Common myeloid progenitor, CD34-positive (primary cell): ENCODE results near the gene DNAL1.

Experiments
- CTCF ChIA-PET: fragments of 350-600 bp; sonication (Branson Sonifier 250); formaldehyde crosslinking; loops from one replicate; lab custom pipeline; 2021; ENCODE audit warnings: antibody characterized with exemption; lab: Charles Lee
- POLR2A ChIA-PET: fragments of 350-600 bp; sonication (Branson Sonifier 250); formaldehyde crosslinking; loops from one replicate; lab custom pipeline; 2021; ENCODE audit warnings: antibody characterized with exemption; lab: Charles Lee
- DNase-seq, 3 donors: peaks; one replicate each; pipeline versions ENCODE4 v3.0.0 to v3.0.0-alpha.2; 2013
- H3K27ac ChIP-seq, 2 experiments: 1 replicate in 1 of 2; 2 replicates in 1 of 2; pipeline ENCODE4 v1.7.0; 2013; ENCODE audit warnings: inconsistent platforms in 2 of 2, low read length in 2 of 2, mild to moderate bottlenecking in 2 of 2, low read depth in 1 of 2, moderate library complexity in 1 of 2; ENCODE audit not compliant: severe bottlenecking in 2 of 2, insufficient read depth in 1 of 2, poor library complexity in 1 of 2
- H3K27me3 ChIP-seq, 5 experiments: replicated peaks in 2 of 5; 1 replicate in 3 of 5; 2 replicates in 2 of 5; pipeline versions ENCODE4 v1.6.1 to v1.7.0; 2013; ENCODE audit warnings: low read length in 4 of 5, mild to moderate bottlenecking in 2 of 5, moderate library complexity in 2 of 5, inconsistent platforms in 1 of 5; ENCODE audit not compliant: insufficient read depth in 5 of 5, control insufficient read depth in 4 of 5
- H3K36me3 ChIP-seq, 4 experiments: 1 replicate in 2 of 4; 2 replicates in 2 of 4; pipeline versions ENCODE4 v1.6.1 to v1.7.0; 2013; ENCODE audit warnings: low read length in 3 of 4, control low read depth in 1 of 4, mild to moderate bottlenecking in 1 of 4; ENCODE audit not compliant: control insufficient read depth in 4 of 4, insufficient read depth in 4 of 4
- H3K4me1 ChIP-seq, 4 experiments: 1 replicate in 3 of 4; 2 replicates in 1 of 4; pipeline versions ENCODE4 v1.6.1 to v1.7.1; 2013; ENCODE audit warnings: low read length in 3 of 4, mild to moderate bottlenecking in 3 of 4, control low read depth in 1 of 4, inconsistent platforms in 1 of 4, moderate library complexity in 1 of 4; ENCODE audit not compliant: control insufficient read depth in 4 of 4, insufficient read depth in 4 of 4; ENCODE audit errors: control extremely low read depth in 1 of 4
- H3K4me3 ChIP-seq, 7 experiments: 1 replicate in 4 of 7; 2 replicates in 3 of 7; pipeline versions ENCODE4 v1.5.1 to v1.7.0; 2013; ENCODE audit warnings: mild to moderate bottlenecking in 7 of 7, low read length in 6 of 7, moderate library complexity in 6 of 7, inconsistent platforms in 2 of 7, low read depth in 2 of 7, control low read depth in 1 of 7; ENCODE audit not compliant: insufficient read depth in 4 of 7, control insufficient read depth in 1 of 7; ENCODE audit errors: extremely low read depth in 1 of 7
- H3K9me3 ChIP-seq, 5 experiments: 1 replicate in 4 of 5; 2 replicates in 1 of 5; pipeline versions ENCODE4 v1.6.1 to v1.7.1; 2013; ENCODE audit warnings: low read length in 4 of 5, mild to moderate bottlenecking in 2 of 5, inconsistent platforms in 1 of 5, low read depth in 1 of 5, moderate library complexity in 1 of 5; ENCODE audit not compliant: control insufficient read depth in 4 of 5, insufficient read depth in 2 of 5; ENCODE audit errors: control extremely low read depth in 1 of 5
- WGBS: methylation state at CpG from one replicate; pipeline ENCODE4 v1.1.5; 2013; ENCODE audit not compliant: insufficient coverage; 5-methylcytosine and 5-hydroxymethylcytosine counted together

Gene DNAL1

DNA sequence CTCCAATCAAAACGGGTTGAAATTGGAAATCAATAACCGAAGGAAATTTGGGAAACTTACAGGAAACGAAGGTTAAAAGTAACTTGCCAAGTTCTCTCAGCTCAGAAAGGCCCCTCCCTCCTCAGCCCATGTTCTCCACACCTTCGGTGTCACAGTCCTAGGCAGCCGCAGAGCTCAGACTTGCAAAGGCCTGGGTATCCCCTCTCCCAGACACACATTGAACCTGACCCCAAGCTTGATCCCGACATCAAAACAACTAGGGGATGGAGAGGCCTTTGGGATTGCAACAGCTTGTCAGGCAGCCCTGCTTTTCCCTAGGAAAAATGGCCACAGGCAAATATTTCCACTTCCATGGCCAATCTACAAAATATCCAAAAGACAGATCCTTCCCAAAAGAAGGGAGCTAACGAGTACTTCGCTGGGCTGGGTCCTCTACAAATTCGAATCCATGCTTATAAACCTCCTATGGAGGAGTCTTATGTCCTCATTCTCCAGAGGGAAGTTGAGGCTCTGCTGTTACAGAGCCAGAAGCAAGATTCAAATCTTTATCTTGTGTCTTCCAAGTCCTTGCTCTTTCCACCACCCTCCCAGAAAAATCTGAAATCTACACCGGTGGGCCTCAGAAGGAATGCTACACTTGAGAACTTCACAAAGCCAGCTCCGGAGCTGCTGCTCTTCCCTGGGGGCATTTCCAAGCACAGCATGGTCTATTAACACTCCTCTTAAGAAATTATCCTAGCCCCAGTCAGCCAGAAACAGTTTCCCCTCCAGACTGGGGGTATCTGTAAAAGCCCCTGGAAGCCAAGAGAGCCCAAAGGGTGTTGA, 105.1 kb downstream of the DNAL1 start:
- H3K36me3 ChIP-seq = peaks cover 0 to 48% (median 1%) of the 10 kb centered on the region in 4 experiments
- no peak for DNase-seq
- peaks cover 31 to 99% (median 95%) of the 10 kb centered on the region in 4 experiments for H3K4me1 ChIP-seq
- WGBS = 80% methylated on average over 4 of the region's 11 CpGs
- POLR2A ChIA-PET = interaction anchor here (1.0 kb wide), 1 partner anchor 8 kb away, joined by 3 read pairs; no protein-coding TSS in a partner anchor
- no peaks in the 10 kb centered on the region for H3K9me3 ChIP-seq
- H3K4me3 ChIP-seq = peak overlapping the region in 1 of 7 experiments; percentile 22
- no peaks in the 10 kb centered on the region for H3K27me3 ChIP-seq
- CTCF ChIA-PET = interaction anchor here (0.5 to 14.6 kb wide), 6 partner anchors 7 to 107 kb away, joined by 3 to 228 read pairs (median 9); a partner anchor contains a TSS
- peak overlapping the region; percentile 9 to 99 for H3K27ac ChIP-seq

DNA sequence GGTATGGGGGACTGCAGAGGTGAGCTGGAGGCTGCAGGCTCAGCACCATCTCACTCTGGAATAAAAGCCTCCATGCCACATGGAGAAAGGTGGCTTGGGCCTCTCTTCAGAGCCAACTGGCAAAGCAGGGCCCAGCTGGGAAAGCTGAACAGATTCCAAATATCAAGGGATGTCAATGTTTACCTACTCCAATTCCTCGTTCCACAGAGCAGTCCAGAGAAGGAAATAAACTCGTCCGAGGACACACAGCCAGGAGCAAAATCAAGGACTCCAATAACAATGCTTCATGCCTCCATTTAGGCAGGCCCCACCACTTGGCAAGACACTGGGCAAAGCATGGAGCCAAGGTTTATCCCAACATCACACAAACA, 105.7 kb downstream of the DNAL1 start:
- Histone ChIP-seq H3K9me3 (no peaks in the 10 kb centered on the region), H3K27me3 (no peaks in the 10 kb centered on the region), H3K36me3 (peaks cover 0 to 45% (median under 1%) of the 10 kb centered on the region in 4 experiments), H3K4me1 (peaks cover 33 to 99% (median 95%) of the 10 kb centered on the region in 4 experiments), H3K4me3 (peak overlapping the region in 1 of 7 experiments; percentile 7), H3K27ac (peak overlapping the region; percentile 9 to 99)
- ChIA-PET POLR2A (interaction anchor here (1.0 kb wide), 2 partner anchors 9 kb away, joined by 3 read pairs; no protein-coding TSS in a partner anchor), CTCF (interaction anchor here (1.2 to 14.6 kb wide), 3 partner anchors 8 to 27 kb away, joined by 4 to 228 read pairs (median 225); no protein-coding TSS in a partner anchor)
- DNase-seq = no peak
- WGBS = 94% methylated on average over 3 of the region's 3 CpGs

DNA sequence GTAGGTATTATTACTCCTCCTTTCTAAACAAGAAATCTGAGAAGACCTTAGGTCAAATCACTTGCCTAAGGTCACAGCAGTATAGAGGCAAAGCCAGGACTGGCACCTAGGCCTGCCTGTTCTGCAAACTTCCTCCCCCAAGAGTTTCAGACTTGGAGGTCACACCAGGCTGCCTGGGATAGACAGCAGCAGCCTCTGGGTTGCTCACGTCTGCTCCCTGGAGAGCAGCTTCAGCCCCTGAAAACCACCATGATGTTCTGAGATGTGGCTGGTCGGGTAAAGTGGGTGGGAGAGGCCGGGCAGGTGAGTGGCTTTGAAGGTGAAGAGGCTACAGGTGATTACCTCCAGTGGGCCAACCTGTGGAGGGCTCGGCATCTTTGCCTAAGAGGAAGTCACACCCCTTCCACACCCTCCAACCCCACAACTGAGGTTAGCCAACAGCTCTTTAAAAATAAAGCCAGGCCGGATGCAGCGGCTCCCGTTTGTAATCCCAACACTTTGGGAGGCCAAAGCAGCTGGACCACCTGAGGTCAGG, 106.4 kb downstream of the DNAL1 start:
- peaks cover 0 to 45% (median 2%) of the 10 kb centered on the region in 4 experiments for H3K36me3 ChIP-seq
- ChIA-PET CTCF (interaction anchor here (1.2 to 11.3 kb wide), 5 partner anchors 9 to 24 kb away, joined by 3 to 225 read pairs (median 25); a partner anchor contains a TSS), POLR2A (interaction anchor here (0.7 to 1.0 kb wide), 2 partner anchors 8 to 10 kb away, joined by 3 read pairs; no protein-coding TSS in a partner anchor)
- no peaks in the 10 kb centered on the region for H3K27me3 ChIP-seq
- peak in 1 of 3 donors; percentile 46 for DNase-seq
- peak overlapping the region in 3 of 7 experiments; percentile 7 to 56 (median 35) for H3K4me3 ChIP-seq
- 5% methylated on average over 4 of the region's 7 CpGs for WGBS
- peaks cover 32 to 99% (median 95%) of the 10 kb centered on the region in 4 experiments for H3K4me1 ChIP-seq
- no peaks in the 10 kb centered on the region for H3K9me3 ChIP-seq
- peak overlapping the region; percentile 95 to 99 for H3K27ac ChIP-seq

DNA sequence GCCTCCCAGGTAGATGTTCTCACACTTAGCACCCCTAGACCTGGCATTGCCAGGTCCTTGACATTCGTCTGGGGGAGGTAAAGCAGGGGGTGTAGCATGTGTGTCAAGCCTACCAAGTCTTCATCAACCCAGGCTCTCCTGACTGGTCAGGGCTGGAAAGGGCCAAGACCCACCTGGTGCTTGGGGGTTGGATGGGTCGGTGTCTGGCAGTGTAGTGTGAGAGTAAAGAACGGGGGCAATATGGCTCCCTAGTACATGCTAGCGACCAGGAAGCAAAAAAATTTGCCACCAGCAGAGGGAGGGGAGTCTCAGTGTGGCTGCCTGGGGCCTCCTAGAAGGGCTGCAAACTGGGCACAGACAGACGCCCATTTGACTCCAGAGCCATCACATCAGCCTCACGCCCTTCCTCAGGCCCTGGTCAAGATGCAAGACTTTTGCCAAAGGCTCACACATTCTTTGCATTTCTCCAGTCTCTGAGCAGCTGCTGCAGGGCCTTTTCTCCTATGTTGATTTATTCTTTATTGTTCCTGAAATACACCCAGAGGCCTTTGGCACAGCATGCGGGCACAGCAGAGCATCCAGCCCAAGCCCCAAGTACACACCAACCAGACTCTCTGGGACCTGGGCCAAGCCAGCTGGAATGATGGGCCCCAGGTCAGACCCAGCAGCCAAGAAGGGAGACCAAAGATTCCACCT, 107.7 kb downstream of the DNAL1 start:
- DNase-seq = peak in 2 of 3 donors; percentile 73 to 74
- POLR2A ChIA-PET = interaction anchor here (1.2 to 3.8 kb wide), 7 partner anchors 10 to 71 kb away, joined by 3 to 112 read pairs (median 4); no protein-coding TSS in a partner anchor
- no peaks in the 10 kb centered on the region for H3K27me3 ChIP-seq
- peak overlapping the region; percentile 95 to 99 for H3K27ac ChIP-seq
- H3K4me1 ChIP-seq = peaks cover 31 to 99% (median 95%) of the 10 kb centered on the region in 4 experiments
- H3K9me3 ChIP-seq = no peaks in the 10 kb centered on the region
- H3K4me3 ChIP-seq = peak overlapping the region in 4 of 7 experiments; percentile 33 to 84 (median 58)
- 38% methylated on average over 6 of the region's 7 CpGs for WGBS
- CTCF ChIA-PET = interaction anchor here (0.7 to 11.3 kb wide), 12 partner anchors 7 to 74 kb away, joined by 3 to 225 read pairs (median 6); a partner anchor contains a TSS
- peaks cover 0 to 39% (median 3%) of the 10 kb centered on the region in 4 experiments for H3K36me3 ChIP-seq
